ENCODE data around the gene DYNC1LI1.

GRCh38 chr3:32575451-32576113 is 4.9 kb upstream of the DYNC1LI1 start:
- TF ChIP-seq, protein P1, sequence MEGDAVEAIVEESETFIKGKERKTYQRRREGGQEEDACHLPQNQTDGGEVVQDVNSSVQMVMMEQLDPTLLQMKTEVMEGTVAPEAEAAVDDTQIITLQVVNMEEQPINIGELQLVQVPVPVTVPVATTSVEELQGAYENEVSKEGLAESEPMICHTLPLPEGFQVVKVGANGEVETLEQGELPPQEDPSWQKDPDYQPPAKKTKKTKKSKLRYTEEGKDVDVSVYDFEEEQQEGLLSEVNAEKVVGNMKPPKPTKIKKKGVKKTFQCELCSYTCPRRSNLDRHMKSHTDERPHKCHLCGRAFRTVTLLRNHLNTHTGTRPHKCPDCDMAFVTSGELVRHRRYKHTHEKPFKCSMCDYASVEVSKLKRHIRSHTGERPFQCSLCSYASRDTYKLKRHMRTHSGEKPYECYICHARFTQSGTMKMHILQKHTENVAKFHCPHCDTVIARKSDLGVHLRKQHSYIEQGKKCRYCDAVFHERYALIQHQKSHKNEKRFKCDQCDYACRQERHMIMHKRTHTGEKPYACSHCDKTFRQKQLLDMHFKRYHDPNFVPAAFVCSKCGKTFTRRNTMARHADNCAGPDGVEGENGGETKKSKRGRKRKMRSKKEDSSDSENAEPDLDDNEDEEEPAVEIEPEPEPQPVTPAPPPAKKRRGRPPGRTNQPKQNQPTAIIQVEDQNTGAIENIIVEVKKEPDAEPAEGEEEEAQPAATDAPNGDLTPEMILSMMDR (IDR thresholded peaks at IDR 0.05), result no peak
- TF ChIP-seq POLR2A (IDR thresholded peaks at IDR 0.05), result no peak
